GM23338 (cell line): Measurements from ENCODE around the gene RAB4A.
A peak's percentile ranks its signal among the peaks of the same experiment; 100 is the strongest.

Source experiments
- EZH2 ChIP-seq: fragments of 200-600 bp; sonication (generic); IDR thresholded peaks from one replicate; pipeline ENCODE4 v1.8.0; 2017; ENCODE audit warnings: antibody characterized with exemption, mild to moderate bottlenecking, low read depth; ENCODE audit not compliant: unreplicated experiment
- POLR2AphosphoS5 ChIP-seq: IDR thresholded peaks from 2 replicates; pipeline ENCODE4 v1.6.1; 2016; ENCODE audit warnings: antibody characterized with exemption, low read depth
- TF ChIP-seq, protein P1 (sequence below), 2 experiments: fragments of 200-600 bp in 1 of 2; sonication (generic) in 1 of 2; conservative IDR thresholded peaks; 2 replicates each; pipeline versions ENCODE4 v1.5.1 to v1.6.1; 2016 to 2017; ENCODE audit warnings: antibody characterized with exemption in 2 of 2, low read depth in 2 of 2, mild to moderate bottlenecking in 2 of 2, moderate library complexity in 1 of 2
- TF ChIP-seq, protein P2 (sequence below): IDR thresholded peaks from one replicate; pipeline ENCODE4 v1.6.1; 2018; ENCODE audit warnings: antibody characterized with exemption; ENCODE audit not compliant: unreplicated experiment

DNA sequence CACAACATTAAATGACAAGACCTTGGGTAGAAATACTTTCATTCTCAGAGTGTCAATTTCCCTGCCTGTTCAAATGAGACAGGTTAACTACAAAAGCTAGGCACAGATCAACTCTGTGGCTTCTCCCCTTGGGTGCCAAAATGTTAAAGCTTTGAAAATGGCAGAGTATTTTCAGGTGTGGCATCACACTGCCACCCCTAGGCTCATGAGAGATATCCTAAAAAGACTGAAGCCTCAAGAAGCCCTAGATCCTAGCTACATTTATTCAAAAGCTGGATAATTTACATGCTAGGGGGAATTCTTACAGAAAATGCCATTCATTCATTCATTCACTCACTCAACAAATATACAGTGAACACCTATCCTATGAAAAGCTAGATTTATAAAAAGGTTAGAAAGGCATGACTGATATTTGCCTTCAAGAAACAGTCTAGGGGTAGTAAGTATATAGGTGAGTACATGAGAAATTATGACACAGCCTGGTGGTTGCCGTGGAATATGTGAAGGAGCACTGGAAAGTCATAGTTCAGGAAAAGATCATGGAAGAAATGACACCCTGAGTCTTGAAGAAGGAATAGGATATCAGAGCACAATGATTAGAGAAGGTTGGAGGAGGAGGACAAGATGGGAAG, 15.9 kb upstream of the RAB4A start:
- TF ChIP-seq EZH2 (no peak), POLR2AphosphoS5 (no peak)
- TF ChIP-seq, protein P1, sequence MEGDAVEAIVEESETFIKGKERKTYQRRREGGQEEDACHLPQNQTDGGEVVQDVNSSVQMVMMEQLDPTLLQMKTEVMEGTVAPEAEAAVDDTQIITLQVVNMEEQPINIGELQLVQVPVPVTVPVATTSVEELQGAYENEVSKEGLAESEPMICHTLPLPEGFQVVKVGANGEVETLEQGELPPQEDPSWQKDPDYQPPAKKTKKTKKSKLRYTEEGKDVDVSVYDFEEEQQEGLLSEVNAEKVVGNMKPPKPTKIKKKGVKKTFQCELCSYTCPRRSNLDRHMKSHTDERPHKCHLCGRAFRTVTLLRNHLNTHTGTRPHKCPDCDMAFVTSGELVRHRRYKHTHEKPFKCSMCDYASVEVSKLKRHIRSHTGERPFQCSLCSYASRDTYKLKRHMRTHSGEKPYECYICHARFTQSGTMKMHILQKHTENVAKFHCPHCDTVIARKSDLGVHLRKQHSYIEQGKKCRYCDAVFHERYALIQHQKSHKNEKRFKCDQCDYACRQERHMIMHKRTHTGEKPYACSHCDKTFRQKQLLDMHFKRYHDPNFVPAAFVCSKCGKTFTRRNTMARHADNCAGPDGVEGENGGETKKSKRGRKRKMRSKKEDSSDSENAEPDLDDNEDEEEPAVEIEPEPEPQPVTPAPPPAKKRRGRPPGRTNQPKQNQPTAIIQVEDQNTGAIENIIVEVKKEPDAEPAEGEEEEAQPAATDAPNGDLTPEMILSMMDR (conservative IDR thresholded peaks at IDR 0.05; ENCODE audit: low read depth in 2 of 2) = peak; percentile 66 to 75
- TF ChIP-seq, protein P2, sequence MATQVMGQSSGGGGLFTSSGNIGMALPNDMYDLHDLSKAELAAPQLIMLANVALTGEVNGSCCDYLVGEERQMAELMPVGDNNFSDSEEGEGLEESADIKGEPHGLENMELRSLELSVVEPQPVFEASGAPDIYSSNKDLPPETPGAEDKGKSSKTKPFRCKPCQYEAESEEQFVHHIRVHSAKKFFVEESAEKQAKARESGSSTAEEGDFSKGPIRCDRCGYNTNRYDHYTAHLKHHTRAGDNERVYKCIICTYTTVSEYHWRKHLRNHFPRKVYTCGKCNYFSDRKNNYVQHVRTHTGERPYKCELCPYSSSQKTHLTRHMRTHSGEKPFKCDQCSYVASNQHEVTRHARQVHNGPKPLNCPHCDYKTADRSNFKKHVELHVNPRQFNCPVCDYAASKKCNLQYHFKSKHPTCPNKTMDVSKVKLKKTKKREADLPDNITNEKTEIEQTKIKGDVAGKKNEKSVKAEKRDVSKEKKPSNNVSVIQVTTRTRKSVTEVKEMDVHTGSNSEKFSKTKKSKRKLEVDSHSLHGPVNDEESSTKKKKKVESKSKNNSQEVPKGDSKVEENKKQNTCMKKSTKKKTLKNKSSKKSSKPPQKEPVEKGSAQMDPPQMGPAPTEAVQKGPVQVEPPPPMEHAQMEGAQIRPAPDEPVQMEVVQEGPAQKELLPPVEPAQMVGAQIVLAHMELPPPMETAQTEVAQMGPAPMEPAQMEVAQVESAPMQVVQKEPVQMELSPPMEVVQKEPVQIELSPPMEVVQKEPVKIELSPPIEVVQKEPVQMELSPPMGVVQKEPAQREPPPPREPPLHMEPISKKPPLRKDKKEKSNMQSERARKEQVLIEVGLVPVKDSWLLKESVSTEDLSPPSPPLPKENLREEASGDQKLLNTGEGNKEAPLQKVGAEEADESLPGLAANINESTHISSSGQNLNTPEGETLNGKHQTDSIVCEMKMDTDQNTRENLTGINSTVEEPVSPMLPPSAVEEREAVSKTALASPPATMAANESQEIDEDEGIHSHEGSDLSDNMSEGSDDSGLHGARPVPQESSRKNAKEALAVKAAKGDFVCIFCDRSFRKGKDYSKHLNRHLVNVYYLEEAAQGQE = no peak
